ENCODE data around the gene TENM3. TPM values are rescaled to one million over a fixed set of nuclear protein-coding genes. Genes with fewer than 3 reads are reported as not detected.

TENM3 gene
- total RNA-seq, 1 donor: 24.2 TPM

- TF ChIP-seq CTCF (IDR thresholded peaks at IDR 0.05; ENCODE audit: insufficient read depth, low read depth, low read length): no peak
- H3K4me3 ChIP-seq (ENCODE audit: low read depth, low read length): no peak overlapping the region
- no peak for DNase-seq (ENCODE audit: low read depth)
Observed at GRCh38 chr4:182251116-182251515, 7.9 kb downstream of the TENM3 start.

- DNase-seq (ENCODE audit: low read depth): no peak
- no peak overlapping the region for H3K4me3 ChIP-seq (ENCODE audit: low read depth, low read length)
- TF ChIP-seq CTCF (IDR thresholded peaks at IDR 0.05; ENCODE audit: insufficient read depth, low read depth, low read length): no peak
Observed at GRCh38 chr4:182252220-182252619, 9.0 kb downstream of the TENM3 start.

GRCh38 chr4:182254026-182254780, 11.0 kb downstream of the TENM3 start:
- no peak overlapping the region for H3K4me3 ChIP-seq (ENCODE audit: low read depth, low read length)
- DNase-seq (ENCODE audit: low read depth): no peak
- no peak for TF ChIP-seq CTCF (IDR thresholded peaks at IDR 0.05; ENCODE audit: insufficient read depth, low read depth, low read length)

GRCh38 chr4:182255441-182256190, 12.4 kb downstream of the TENM3 start:
- H3K4me3 ChIP-seq (ENCODE audit: low read depth, low read length): no peak overlapping the region
- TF ChIP-seq CTCF (IDR thresholded peaks at IDR 0.05; ENCODE audit: insufficient read depth, low read depth, low read length): no peak
- DNase-seq (ENCODE audit: low read depth): no peak

- no peak for TF ChIP-seq CTCF (IDR thresholded peaks at IDR 0.05; ENCODE audit: insufficient read depth, low read depth, low read length)
Observed at GRCh38 chr4:182257016-182257415, 13.8 kb downstream of the TENM3 start.

GRCh38 chr4:182257503-182257902, 14.3 kb downstream of the TENM3 start:
- TF ChIP-seq CTCF (IDR thresholded peaks at IDR 0.05; ENCODE audit: insufficient read depth, low read depth, low read length): no peak

More at GRCh38 chr4:182257016-182257415, 13.8 kb downstream of the TENM3 start:
- DNase-seq (ENCODE audit: low read depth): no peak
- no peak overlapping the region for H3K4me3 ChIP-seq (ENCODE audit: low read depth, low read length)

More at GRCh38 chr4:182257503-182257902, 14.3 kb downstream of the TENM3 start:
- no peak overlapping the region for H3K4me3 ChIP-seq (ENCODE audit: low read depth, low read length)
- no peak for DNase-seq (ENCODE audit: low read depth)
